T-helper 22 cell (primary cell): Measurements from ENCODE around the gene TMEM235.

ENCODE experiments used
- DNase-seq: peaks from one replicate; pipeline ENCODE4 v3.0.0-alpha.2; 2020; ENCODE audit warnings: low read depth

TMEM235 gene

GRCh38 chr17:78272181-78272913 is 40.9 kb downstream of the TMEM235 start:
- peak; percentile 45 for DNase-seq

- DNase-seq, result no peak
Measured at GRCh38 chr17:78272914-78273258, 41.5 kb downstream of the TMEM235 start.

- no peak for DNase-seq
Measured at GRCh38 chr17:78273813-78274212, 42.4 kb downstream of the TMEM235 start.

GRCh38 chr17:78275355-78275754 is 43.9 kb downstream of the TMEM235 start:
- no peak for DNase-seq

- no peak for DNase-seq
Measured at GRCh38 chr17:78276098-78276887, 44.9 kb downstream of the TMEM235 start.

- DNase-seq, result no peak
Measured at GRCh38 chr17:78278139-78278741, 46.8 kb downstream of the TMEM235 start.

- no peak for DNase-seq
Measured at GRCh38 chr17:78279360-78279990, 48.0 kb downstream of the TMEM235 start.

GRCh38 chr17:78281249-78281845 is 49.9 kb downstream of the TMEM235 start:
- no peak for DNase-seq

GRCh38 chr17:78284146-78284545 is 52.7 kb downstream of the TMEM235 start:
- no peak for DNase-seq

- no peak for DNase-seq
Measured at GRCh38 chr17:78289004-78289403, 57.6 kb downstream of the TMEM235 start.

GRCh38 chr17:78289802-78290363 is 58.5 kb downstream of the TMEM235 start:
- DNase-seq, result peak; percentile 48
